ENCODE measurements around the gene COMT. TPM values are rescaled to one million over a fixed set of nuclear protein-coding genes. Genes with fewer than 3 reads are reported as not detected.

The COMT gene
- total RNA-seq, 2 experiments from 2014 or later: 90.8 to 112 TPM

DNA sequence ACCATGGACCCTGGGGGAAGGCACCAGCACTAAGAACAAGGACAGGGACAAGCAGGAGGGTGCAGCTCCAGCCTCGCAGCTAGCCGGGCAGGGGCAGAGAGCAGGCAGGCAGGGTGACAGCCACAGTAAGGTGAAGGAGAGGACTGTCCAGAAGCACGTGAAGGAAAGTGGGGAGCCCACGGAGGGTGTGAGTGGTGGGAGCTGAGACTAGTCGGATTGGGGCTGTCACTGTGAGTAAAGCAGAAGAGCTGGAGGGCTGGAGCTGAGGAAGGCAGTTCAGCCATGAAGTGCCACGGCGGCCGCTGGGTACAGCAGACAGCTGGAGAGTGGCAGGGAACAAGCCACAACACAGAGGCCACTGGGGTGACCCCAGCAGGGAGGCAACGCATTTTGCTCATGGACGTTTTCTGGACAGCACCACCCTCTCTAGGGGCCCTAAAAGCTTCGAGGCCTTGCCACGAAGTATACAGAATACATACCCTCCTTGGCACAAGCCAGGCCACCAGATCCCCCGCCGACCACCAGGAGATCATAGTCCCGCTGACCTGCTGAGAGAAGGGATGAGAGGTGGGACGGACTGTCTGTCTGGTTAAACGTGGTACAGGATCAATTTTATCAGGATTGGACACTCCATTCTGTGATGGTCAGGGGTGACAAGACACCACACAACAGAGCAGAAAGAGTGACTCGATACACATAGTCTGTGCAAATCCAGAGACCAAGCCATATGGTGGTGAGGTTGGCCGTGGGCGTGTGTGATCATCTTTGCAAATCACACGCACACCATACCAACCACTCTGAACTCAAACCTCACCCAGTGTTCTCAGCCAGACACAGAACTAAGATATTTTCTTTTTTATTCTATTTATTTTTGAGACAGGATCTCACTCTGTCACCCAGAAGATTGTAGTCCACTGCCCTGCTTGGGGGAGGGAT, 10.8 kb upstream of the COMT start:
- POLR2A ChIA-PET: no interaction called here
- no peak for DNase-seq (ENCODE audit: low spot score)

DNA sequence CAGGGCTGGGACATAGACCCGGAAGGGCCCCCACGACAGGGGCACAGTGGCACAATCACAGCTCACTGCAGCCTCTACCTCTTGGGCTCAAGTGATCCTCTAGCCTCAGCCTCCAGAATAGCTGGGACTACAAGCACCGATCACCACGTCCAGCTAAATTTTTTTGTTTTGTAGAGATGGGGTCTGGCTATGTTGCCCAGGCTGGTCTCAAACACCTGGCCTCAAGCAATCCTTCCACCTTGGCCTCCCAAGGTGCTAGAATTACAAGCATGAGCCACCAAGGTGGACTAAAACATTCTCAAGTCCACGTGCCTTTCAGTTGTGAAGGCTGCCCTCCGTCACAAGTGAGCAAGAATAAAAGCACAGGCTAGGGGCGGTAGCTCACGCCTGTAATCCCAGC, 10.1 kb upstream of the COMT start:
- H3K27ac ChIP-seq (ENCODE audit: low read depth, low read length, poor library complexity, severe bottlenecking): no peak overlapping the region
- H2AFZ ChIP-seq (ENCODE audit: low read length): no peak overlapping the region
- TF ChIP-seq, protein P1, sequence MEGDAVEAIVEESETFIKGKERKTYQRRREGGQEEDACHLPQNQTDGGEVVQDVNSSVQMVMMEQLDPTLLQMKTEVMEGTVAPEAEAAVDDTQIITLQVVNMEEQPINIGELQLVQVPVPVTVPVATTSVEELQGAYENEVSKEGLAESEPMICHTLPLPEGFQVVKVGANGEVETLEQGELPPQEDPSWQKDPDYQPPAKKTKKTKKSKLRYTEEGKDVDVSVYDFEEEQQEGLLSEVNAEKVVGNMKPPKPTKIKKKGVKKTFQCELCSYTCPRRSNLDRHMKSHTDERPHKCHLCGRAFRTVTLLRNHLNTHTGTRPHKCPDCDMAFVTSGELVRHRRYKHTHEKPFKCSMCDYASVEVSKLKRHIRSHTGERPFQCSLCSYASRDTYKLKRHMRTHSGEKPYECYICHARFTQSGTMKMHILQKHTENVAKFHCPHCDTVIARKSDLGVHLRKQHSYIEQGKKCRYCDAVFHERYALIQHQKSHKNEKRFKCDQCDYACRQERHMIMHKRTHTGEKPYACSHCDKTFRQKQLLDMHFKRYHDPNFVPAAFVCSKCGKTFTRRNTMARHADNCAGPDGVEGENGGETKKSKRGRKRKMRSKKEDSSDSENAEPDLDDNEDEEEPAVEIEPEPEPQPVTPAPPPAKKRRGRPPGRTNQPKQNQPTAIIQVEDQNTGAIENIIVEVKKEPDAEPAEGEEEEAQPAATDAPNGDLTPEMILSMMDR (conservative IDR thresholded peaks at IDR 0.05; ENCODE audit: low read length): no peak
- no peak for TF ChIP-seq EZH2phosphoT487 (IDR thresholded peaks at IDR 0.05; ENCODE audit: borderline replicate concordance, low read depth, low read length)
- H3K79me2 ChIP-seq (ENCODE audit: insufficient read depth, low read depth, low read length): no peaks in the 10 kb centered on the region
- no peaks in the 10 kb centered on the region for H3K9me3 ChIP-seq (ENCODE audit: low read length)
- intact Hi-C loops (cut with micrococcal nuclease; ENCODE audit: unreplicated experiment): no loop called here
- no peak overlapping the region for H3K4me3 ChIP-seq (ENCODE audit: low read depth, low read length, poor library complexity, severe bottlenecking)
- no peaks in the 10 kb centered on the region for H4K20me1 ChIP-seq (ENCODE audit: insufficient read depth, low read length)
- BruUV-seq (replicated peaks): no TSS peak
- DNase-seq (ENCODE audit: low spot score): no peak
- POLR2A ChIA-PET: no interaction called here
- CTCF ChIA-PET (ENCODE audit: unreplicated experiment): no interaction called here
- no peaks in the 10 kb centered on the region; the same call in 1 of the 2 replicates for H3K36me3 ChIP-seq (ENCODE audit: insufficient read depth, low read length)
- H3K9me2 ChIP-seq (ENCODE audit: insufficient read depth, low read length): no peaks in the 10 kb centered on the region
- no peak overlapping the region for H3K4me2 ChIP-seq (ENCODE audit: low read length)
- H3K4me1 ChIP-seq (ENCODE audit: insufficient read depth, low read length, poor library complexity, severe bottlenecking): no peaks in the 10 kb centered on the region

More for the DNA sequence above, 10.8 kb upstream of the COMT start:
- Histone ChIP-seq H4K20me1 (ENCODE audit: insufficient read depth, low read length) (no peaks in the 10 kb centered on the region), H3K27ac (ENCODE audit: low read depth, low read length, poor library complexity, severe bottlenecking) (no peak overlapping the region), H2AFZ (ENCODE audit: low read length) (no peak overlapping the region), H3K4me1 (ENCODE audit: insufficient read depth, low read length, poor library complexity, severe bottlenecking) (no peaks in the 10 kb centered on the region), H3K9me2 (ENCODE audit: insufficient read depth, low read length) (no peaks in the 10 kb centered on the region), H3K9me3 (ENCODE audit: low read length) (no peaks in the 10 kb centered on the region), H3K4me3 (ENCODE audit: low read depth, low read length, poor library complexity, severe bottlenecking) (no peak overlapping the region), H3K79me2 (ENCODE audit: insufficient read depth, low read depth, low read length) (no peaks in the 10 kb centered on the region), H3K36me3 (ENCODE audit: insufficient read depth, low read length) (no peaks in the 10 kb centered on the region; the same call in 1 of the 2 replicates), H3K4me2 (ENCODE audit: low read length) (no peak overlapping the region)
- no TSS peak for BruUV-seq (replicated peaks)
- no peak for TF ChIP-seq EZH2phosphoT487 (IDR thresholded peaks at IDR 0.05; ENCODE audit: borderline replicate concordance, low read depth, low read length)
- TF ChIP-seq, protein P1 (conservative IDR thresholded peaks at IDR 0.05; ENCODE audit: low read length): no peak
- CTCF ChIA-PET (ENCODE audit: unreplicated experiment): no interaction called here
- intact Hi-C loops (cut with micrococcal nuclease; ENCODE audit: unreplicated experiment): no loop called here
